IPS-20b (cell line): ENCODE results near the gene SLC25A26.

ENCODE experiments used
- H3K27ac ChIP-seq: one replicate; pipeline ENCODE4 v1.5.1; 2013; ENCODE audit warnings: low read length
- H3K27me3 ChIP-seq: 2 replicates; pipeline ENCODE4 v1.6.1; 2013; ENCODE audit warnings: mild to moderate bottlenecking, low read length, inconsistent platforms; ENCODE audit not compliant: insufficient read depth
- H3K36me3 ChIP-seq: 2 replicates; pipeline ENCODE4 v1.6.1; 2013; ENCODE audit warnings: low read depth, mild to moderate bottlenecking, inconsistent platforms, low read length, moderate library complexity; ENCODE audit not compliant: insufficient read depth
- H3K4me1 ChIP-seq: 2 replicates; pipeline ENCODE4 v1.6.1; 2013; ENCODE audit warnings: mild to moderate bottlenecking, control low read depth, inconsistent platforms, low read length, moderate library complexity; ENCODE audit not compliant: insufficient read depth
- H3K4me3 ChIP-seq: 2 replicates; pipeline ENCODE4 v1.5.1; 2013; ENCODE audit warnings: mild to moderate bottlenecking, low read length, inconsistent platforms
- H3K9ac ChIP-seq: 2 replicates; pipeline ENCODE4 v1.6.1; 2013; ENCODE audit warnings: low read depth, mild to moderate bottlenecking, inconsistent platforms, low read length, moderate library complexity
- H3K9me3 ChIP-seq: 2 replicates; pipeline ENCODE4 v1.6.1; 2013; ENCODE audit warnings: mild to moderate bottlenecking, low read depth, low read length, inconsistent platforms; ENCODE audit not compliant: insufficient read depth

Gene SLC25A26

DNA sequence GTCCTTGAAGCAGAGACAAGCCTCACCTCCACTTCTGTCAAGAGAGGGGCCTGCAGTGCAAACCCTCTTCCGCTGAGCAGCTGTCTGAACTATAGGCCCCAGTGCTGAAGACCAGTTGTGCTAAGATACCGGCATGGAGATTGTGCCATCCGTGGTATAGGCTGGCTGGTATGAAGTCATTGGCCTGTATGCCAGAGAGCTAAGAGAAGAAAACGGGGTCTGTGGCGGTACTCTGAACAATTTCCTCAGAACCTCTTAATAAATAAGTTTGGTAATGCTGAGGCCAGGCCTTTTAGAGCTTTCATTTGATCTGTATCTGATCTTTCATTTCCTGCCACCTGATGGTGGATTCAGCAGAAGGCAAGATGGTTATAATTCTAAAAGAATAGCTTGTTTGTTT, 157.0 kb downstream of the SLC25A26 start:
- Histone ChIP-seq H3K4me1 (0 out of 2 replicates have a peak, but pooled peaks cover 3% of the 10 kb centered on the region), H3K4me3 (no peak overlapping the region), H3K9me3 (no peaks in the 10 kb centered on the region), H3K36me3 (peaks cover 87% of the 10 kb centered on the region), H3K27me3 (no peaks in the 10 kb centered on the region), H3K27ac (no peak overlapping the region), H3K9ac (no peak overlapping the region)

GRCh38 chr3:66378256-66378655, 157.5 kb downstream of the SLC25A26 start:
- no peaks in the 10 kb centered on the region for H3K27me3 ChIP-seq
- 0 out of 2 replicates have a peak, but pooled peaks cover 3% of the 10 kb centered on the region for H3K4me1 ChIP-seq
- H3K27ac ChIP-seq = no peak overlapping the region
- H3K4me3 ChIP-seq = no peak overlapping the region
- no peaks in the 10 kb centered on the region for H3K9me3 ChIP-seq
- peaks cover 91% of the 10 kb centered on the region for H3K36me3 ChIP-seq
- no peak overlapping the region for H3K9ac ChIP-seq

DNA sequence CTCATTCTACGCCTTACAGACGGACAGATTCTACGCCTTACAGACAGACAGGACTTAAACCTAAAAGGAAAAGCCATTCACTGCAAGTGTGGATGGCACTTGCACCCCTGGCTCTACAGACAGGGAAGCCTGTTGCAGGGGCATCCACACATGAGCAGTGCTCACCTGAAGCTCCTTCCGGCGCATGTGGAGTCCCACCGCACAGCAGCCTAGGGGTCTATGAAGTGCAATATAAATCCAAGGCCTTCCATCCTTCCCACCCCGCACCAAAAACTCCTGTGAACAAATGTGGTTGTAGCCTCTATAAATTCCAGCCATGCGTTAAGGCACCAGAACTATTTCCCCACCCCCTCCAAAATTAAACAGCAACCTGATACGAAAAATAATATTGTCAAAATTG, 158.8 kb downstream of the SLC25A26 start:
- Histone ChIP-seq H3K27me3 (no peaks in the 10 kb centered on the region), H3K4me1 (0 out of 2 replicates have a peak, but pooled peaks cover 3% of the 10 kb centered on the region), H3K4me3 (no peak overlapping the region), H3K9ac (no peak overlapping the region), H3K9me3 (no peaks in the 10 kb centered on the region), H3K36me3 (peaks cover 93% of the 10 kb centered on the region), H3K27ac (no peak overlapping the region)

- Histone ChIP-seq H3K4me1 (0 out of 2 replicates have a peak, but pooled peaks cover 3% of the 10 kb centered on the region), H3K36me3 (peaks cover 100% of the 10 kb centered on the region), H3K9ac (no peak overlapping the region), H3K27ac (no peak overlapping the region), H3K9me3 (no peaks in the 10 kb centered on the region), H3K4me3 (no peak overlapping the region), H3K27me3 (no peaks in the 10 kb centered on the region)
Measured at GRCh38 chr3:66380200-66380932, 159.6 kb downstream of the SLC25A26 start.

DNA sequence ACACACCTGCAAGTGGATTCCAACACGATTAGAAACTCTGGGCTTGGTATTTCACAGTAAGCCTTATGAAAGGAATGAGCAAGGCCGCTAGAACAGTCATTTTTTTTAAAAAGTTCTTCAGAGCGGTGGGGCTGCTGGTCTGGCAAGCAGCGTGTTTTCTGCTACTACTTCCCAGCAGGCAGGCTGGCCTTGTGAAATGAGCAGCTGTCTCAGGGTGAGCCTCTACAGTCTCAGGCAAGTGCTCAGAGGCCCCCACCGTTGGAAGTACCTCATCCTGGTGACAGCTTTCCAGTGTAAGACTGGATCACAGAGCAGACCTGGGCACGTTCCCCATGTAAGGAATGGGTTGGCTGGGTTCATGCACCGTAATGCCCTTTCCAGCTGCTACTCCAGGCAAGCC, 160.8 kb downstream of the SLC25A26 start:
- H3K27ac ChIP-seq = no peak overlapping the region
- no peaks in the 10 kb centered on the region for H3K9me3 ChIP-seq
- no peak overlapping the region for H3K9ac ChIP-seq
- H3K4me3 ChIP-seq = no peak overlapping the region
- H3K36me3 ChIP-seq = peaks cover 100% of the 10 kb centered on the region
- no peaks in the 10 kb centered on the region for H3K27me3 ChIP-seq
- H3K4me1 ChIP-seq = 0 out of 2 replicates have a peak, but pooled peaks cover 3% of the 10 kb centered on the region

DNA sequence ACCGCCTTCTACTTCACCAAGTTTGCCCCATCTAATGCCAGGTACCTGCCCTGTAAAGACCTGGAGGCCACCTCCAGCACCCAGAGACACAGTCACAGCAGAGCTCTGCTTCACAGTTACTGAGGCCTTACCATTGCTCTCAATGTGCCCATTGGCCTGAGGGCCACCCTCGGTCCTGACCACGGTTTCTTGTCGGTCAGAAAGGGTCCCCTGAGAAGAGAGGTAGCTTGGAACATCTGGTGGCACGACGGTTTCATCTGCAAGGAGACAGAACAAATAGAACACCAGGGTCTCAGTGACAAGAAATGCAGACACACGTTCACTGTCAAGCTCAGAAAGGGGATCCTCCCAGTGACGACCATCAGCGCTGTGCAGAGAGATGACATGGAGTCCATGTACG, 161.3 kb downstream of the SLC25A26 start:
- H3K9me3 ChIP-seq = no peaks in the 10 kb centered on the region
- H3K4me1 ChIP-seq = 0 out of 2 replicates have a peak, but pooled peaks cover 3% of the 10 kb centered on the region
- no peaks in the 10 kb centered on the region for H3K27me3 ChIP-seq
- H3K9ac ChIP-seq = no peak overlapping the region
- H3K36me3 ChIP-seq = peaks cover 100% of the 10 kb centered on the region
- no peak overlapping the region for H3K4me3 ChIP-seq
- H3K27ac ChIP-seq = no peak overlapping the region

DNA sequence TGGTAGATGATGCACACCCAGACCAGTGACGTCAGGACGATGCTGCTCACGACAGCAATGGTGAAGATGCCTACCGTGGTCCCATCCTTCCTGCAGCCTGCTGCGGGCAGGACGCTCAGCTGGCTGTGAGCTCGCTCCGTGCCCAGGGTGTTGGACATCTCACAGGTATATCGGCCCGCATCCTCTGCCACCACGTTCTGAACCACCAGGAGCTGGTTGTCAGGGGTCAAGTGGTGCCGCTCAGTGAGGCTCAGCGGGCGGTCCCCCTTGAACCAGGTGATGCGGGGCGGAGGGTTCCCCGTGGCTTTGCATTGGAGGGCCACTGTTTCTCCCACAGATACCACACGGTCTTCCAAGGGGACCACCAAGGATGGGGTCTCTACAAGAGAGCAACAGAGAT, 162.2 kb downstream of the SLC25A26 start:
- no peak overlapping the region for H3K9ac ChIP-seq
- H3K27me3 ChIP-seq = no peaks in the 10 kb centered on the region
- H3K9me3 ChIP-seq = no peaks in the 10 kb centered on the region
- peaks cover 96% of the 10 kb centered on the region for H3K36me3 ChIP-seq
- no peak overlapping the region for H3K27ac ChIP-seq
- H3K4me3 ChIP-seq = no peak overlapping the region
- H3K4me1 ChIP-seq = 0 out of 2 replicates have a peak, but pooled peaks cover 3% of the 10 kb centered on the region

- Histone ChIP-seq H3K27me3 (no peaks in the 10 kb centered on the region), H3K9me3 (no peaks in the 10 kb centered on the region), H3K27ac (no peak overlapping the region), H3K36me3 (peaks cover 96% of the 10 kb centered on the region), H3K9ac (no peak overlapping the region), H3K4me1 (no peaks in the 10 kb centered on the region), H3K4me3 (no peak overlapping the region)
Measured at GRCh38 chr3:66383998-66384745, 163.4 kb downstream of the SLC25A26 start.

- peaks cover 96% of the 10 kb centered on the region for H3K36me3 ChIP-seq
- no peak overlapping the region for H3K4me3 ChIP-seq
- H3K27ac ChIP-seq = no peak overlapping the region
- H3K27me3 ChIP-seq = no peaks in the 10 kb centered on the region
- no peak overlapping the region for H3K9ac ChIP-seq
- H3K4me1 ChIP-seq = no peaks in the 10 kb centered on the region
- H3K9me3 ChIP-seq = no peaks in the 10 kb centered on the region
Measured at GRCh38 chr3:66385066-66385465, 164.3 kb downstream of the SLC25A26 start.

- H3K9ac ChIP-seq = no peak overlapping the region
- H3K27me3 ChIP-seq = no peaks in the 10 kb centered on the region
- H3K4me3 ChIP-seq = no peak overlapping the region
- H3K9me3 ChIP-seq = no peaks in the 10 kb centered on the region
- H3K27ac ChIP-seq = no peak overlapping the region
- peaks cover 96% of the 10 kb centered on the region for H3K36me3 ChIP-seq
- H3K4me1 ChIP-seq = no peaks in the 10 kb centered on the region
Measured at GRCh38 chr3:66386011-66386924, 165.5 kb downstream of the SLC25A26 start.

DNA sequence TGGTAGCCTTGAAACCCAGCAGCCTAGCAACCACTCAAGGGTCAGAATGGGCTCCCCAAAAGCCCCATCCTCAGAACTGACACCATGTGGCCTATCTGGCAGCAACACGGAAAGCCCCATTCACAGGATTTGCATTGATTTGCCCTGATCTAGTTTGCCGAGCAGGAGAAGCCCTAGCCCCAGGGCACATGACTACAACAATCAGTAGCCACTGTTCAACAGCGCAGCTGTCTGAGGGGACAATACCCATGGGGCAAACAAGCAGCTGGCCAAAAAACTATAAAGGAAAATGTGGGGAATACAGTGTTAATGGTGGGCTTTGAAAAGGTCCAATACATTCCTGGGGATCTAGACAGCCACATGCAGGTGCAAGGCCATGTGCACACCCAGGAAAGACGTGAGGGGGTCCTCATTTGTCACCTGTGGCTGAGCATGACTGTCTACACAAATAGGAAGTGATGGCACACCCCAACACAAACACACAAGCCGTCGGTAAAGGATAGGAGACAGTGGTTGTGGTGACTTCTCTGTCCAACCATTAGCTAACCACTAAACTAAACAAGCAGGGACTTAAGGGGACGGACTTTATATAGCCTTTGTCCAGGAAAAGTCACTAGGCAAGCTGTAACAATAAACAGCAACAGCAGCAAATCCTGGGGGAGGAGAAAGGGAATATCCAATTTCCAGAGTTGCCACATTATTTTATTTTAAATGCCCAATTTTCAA, 166.3 kb downstream of the SLC25A26 start:
- no peaks in the 10 kb centered on the region for H3K4me1 ChIP-seq
- H3K27ac ChIP-seq = no peak overlapping the region
- no peaks in the 10 kb centered on the region for H3K9me3 ChIP-seq
- H3K4me3 ChIP-seq = no peak overlapping the region
- no peaks in the 10 kb centered on the region for H3K27me3 ChIP-seq
- peaks cover 96% of the 10 kb centered on the region for H3K36me3 ChIP-seq
- no peak overlapping the region for H3K9ac ChIP-seq
